Midbrain (tissue), 1 donor: ENCODE results near the gene POLR3E.
A peak's percentile ranks its signal among the peaks of the same experiment; 100 is the strongest.

Experiments
- DNase-seq: peaks from one replicate; lab custom pipeline; 2025; lab: John Stamatoyannopoulos, UW

POLR3E gene

GRCh38 chr16:22297114-22297870 is at the start of gene POLR3E:
Gene POLR3E (plus strand): TSS chr16:22297409. CDS start chr16:22302969, 5,560 bp downstream.
- peak; percentile 99 for DNase-seq

GRCh38 chr16:22250522-22250921 is 46.7 kb upstream of the POLR3E start:
- no peak for DNase-seq

GRCh38 chr16:22252317-22252716 is 44.9 kb upstream of the POLR3E start:
- DNase-seq, result no peak

- no peak for DNase-seq
Measured at GRCh38 chr16:22253272-22253671, 43.9 kb upstream of the POLR3E start.

- no peak for DNase-seq
Measured at GRCh38 chr16:22255335-22255734, 41.9 kb upstream of the POLR3E start.

- no peak for DNase-seq
Measured at GRCh38 chr16:22257440-22257839, 39.8 kb upstream of the POLR3E start.

GRCh38 chr16:22260490-22260889 is 36.7 kb upstream of the POLR3E start:
- no peak for DNase-seq

GRCh38 chr16:22262460-22262859 is 34.7 kb upstream of the POLR3E start:
- DNase-seq, result no peak

- DNase-seq, result peak; percentile 7
Measured at GRCh38 chr16:22264786-22265185, 32.4 kb upstream of the POLR3E start.

- DNase-seq, result no peak
Measured at GRCh38 chr16:22265351-22265750, 31.9 kb upstream of the POLR3E start.

- DNase-seq, result no peak
Measured at GRCh38 chr16:22266546-22266945, 30.7 kb upstream of the POLR3E start.

- DNase-seq, result no peak
Measured at GRCh38 chr16:22267764-22268163, 29.4 kb upstream of the POLR3E start.

GRCh38 chr16:22270525-22270924 is 26.7 kb upstream of the POLR3E start:
- DNase-seq, result no peak

GRCh38 chr16:22272870-22273650 is 24.1 kb upstream of the POLR3E start:
- DNase-seq, result no peak

- DNase-seq, result no peak
Measured at GRCh38 chr16:22274916-22275315, 22.3 kb upstream of the POLR3E start.

- no peak for DNase-seq
Measured at GRCh38 chr16:22278441-22279230, 18.6 kb upstream of the POLR3E start.

GRCh38 chr16:22282254-22282892 is 14.8 kb upstream of the POLR3E start:
- no peak for DNase-seq

GRCh38 chr16:22284637-22285036 is 12.6 kb upstream of the POLR3E start:
- DNase-seq, result no peak

GRCh38 chr16:22285080-22285479 is 12.1 kb upstream of the POLR3E start:
- no peak for DNase-seq

- no peak for DNase-seq
Measured at GRCh38 chr16:22291020-22291419, 6.2 kb upstream of the POLR3E start.

- no peak for DNase-seq
Measured at GRCh38 chr16:22291860-22292318, 5.3 kb upstream of the POLR3E start.

GRCh38 chr16:22292320-22292719 is 4.9 kb upstream of the POLR3E start:
- DNase-seq, result no peak
